ENCODE results near the gene SGPP2. TPM values are rescaled to one million over a fixed set of nuclear protein-coding genes. Genes with fewer than 3 reads are reported as not detected.

Gene SGPP2
- polyA plus RNA-seq, 3 donors = not detected

DNA sequence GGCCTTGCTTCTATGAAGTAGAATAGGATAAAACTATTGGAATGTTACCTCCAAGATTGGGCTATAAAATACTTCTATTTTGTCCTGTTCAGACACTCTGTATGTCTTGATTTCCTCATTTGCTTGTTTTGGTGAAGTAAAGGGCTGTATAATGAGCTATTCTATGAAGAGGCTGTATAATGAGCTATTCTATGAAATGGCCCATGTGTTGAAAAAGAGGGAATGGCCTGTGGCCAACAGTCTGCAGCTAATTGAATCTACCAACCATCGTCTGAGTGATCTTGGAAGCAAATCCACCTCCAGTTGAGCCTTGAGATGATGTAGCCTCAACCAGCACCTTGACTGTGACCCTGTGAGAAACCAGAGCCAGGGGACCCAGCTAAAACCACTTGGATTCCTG lies 3.8 kb upstream of the SGPP2 start:
- H3K27me3 Mint-ChIP-seq (ENCODE audit: low read depth in 3 of 3) = peaks cover 36 to 45% (median 40%) of the 10 kb centered on the region in 3 donors

DNA sequence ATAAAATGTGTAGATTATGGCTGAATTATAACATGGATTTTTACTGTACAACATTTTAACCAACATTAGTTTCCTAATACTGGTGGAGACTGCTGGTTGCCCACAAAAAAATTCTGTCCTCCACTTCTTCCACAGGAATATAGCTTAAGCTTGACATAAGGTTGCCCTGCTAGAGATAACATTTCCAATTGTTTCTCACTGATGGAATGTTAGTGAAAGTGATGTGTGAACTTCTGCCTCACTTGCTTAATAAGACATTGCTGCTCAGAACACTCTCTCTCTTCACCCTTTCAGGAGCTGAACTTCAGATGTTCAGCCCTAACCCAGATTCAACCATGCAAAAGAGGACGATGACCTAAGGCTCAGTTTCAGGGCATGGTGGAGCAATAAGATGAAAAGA lies 2.7 kb upstream of the SGPP2 start:
- H3K4me3 ChIP-seq (replicated peaks in 1 of 3; ENCODE audit: low read depth in 2 of 3, low read length in 3 of 3) = no peak overlapping the region
- intact Hi-C loops (cut with micrococcal nuclease) = loop anchor here in 1 of 2 donors (10.0 kb wide), 1 partner anchor 57 kb away; no protein-coding TSS in a partner anchor
- H3K27ac ChIP-seq (ENCODE audit: low read depth in 1 of 2, low read length in 2 of 2) = no peak overlapping the region
- H2AFZ ChIP-seq (ENCODE audit: insufficient read depth, low read depth, low read length, poor library complexity, severe bottlenecking) = no peak overlapping the region
- H3K9ac ChIP-seq (ENCODE audit: insufficient read depth, low read length, poor library complexity, severe bottlenecking) = no peak overlapping the region
- H3K9me3 Mint-ChIP-seq = peaks cover 0 to 24% (median 9%) of the 10 kb centered on the region in 7 donors
- no peaks in the 10 kb centered on the region for H4K20me1 ChIP-seq (ENCODE audit: insufficient read depth, low read length)
- H3K4me1 Mint-ChIP-seq = peaks cover 17% of the 10 kb centered on the region
- H3K27ac Mint-ChIP-seq = no peak overlapping the region
- peaks cover 0 to 13% of the 10 kb centered on the region in 2 donors for H3K9me3 ChIP-seq (replicated peaks in 1 of 2; ENCODE audit: control insufficient read depth in 1 of 2, insufficient read depth in 1 of 2, low read length in 2 of 2)
- peaks cover 5 to 14% of the 10 kb centered on the region in 2 donors for H3K36me3 Mint-ChIP-seq
- no peak overlapping the region for H3K4me2 ChIP-seq (replicated peaks; ENCODE audit: extremely low read depth, low read length, poor library complexity, severe bottlenecking)
- no CpG with 5 or more reads among the region's 1 CpG for WGBS (ENCODE audit: insufficient coverage)
- TF ChIP-seq, protein P1, sequence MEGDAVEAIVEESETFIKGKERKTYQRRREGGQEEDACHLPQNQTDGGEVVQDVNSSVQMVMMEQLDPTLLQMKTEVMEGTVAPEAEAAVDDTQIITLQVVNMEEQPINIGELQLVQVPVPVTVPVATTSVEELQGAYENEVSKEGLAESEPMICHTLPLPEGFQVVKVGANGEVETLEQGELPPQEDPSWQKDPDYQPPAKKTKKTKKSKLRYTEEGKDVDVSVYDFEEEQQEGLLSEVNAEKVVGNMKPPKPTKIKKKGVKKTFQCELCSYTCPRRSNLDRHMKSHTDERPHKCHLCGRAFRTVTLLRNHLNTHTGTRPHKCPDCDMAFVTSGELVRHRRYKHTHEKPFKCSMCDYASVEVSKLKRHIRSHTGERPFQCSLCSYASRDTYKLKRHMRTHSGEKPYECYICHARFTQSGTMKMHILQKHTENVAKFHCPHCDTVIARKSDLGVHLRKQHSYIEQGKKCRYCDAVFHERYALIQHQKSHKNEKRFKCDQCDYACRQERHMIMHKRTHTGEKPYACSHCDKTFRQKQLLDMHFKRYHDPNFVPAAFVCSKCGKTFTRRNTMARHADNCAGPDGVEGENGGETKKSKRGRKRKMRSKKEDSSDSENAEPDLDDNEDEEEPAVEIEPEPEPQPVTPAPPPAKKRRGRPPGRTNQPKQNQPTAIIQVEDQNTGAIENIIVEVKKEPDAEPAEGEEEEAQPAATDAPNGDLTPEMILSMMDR (IDR thresholded peaks at IDR 0.05) = no peak
- H3K79me2 ChIP-seq (ENCODE audit: insufficient read depth, low read length) = no peaks in the 10 kb centered on the region
- H3K27me3 Mint-ChIP-seq (ENCODE audit: low read depth in 3 of 3) = peaks cover 45 to 57% (median 52%) of the 10 kb centered on the region in 3 donors
- H3K36me3 ChIP-seq (replicated peaks in 1 of 2; ENCODE audit: control insufficient read depth in 1 of 2, insufficient read depth in 2 of 2, low read length in 2 of 2) = no peaks in the 10 kb centered on the region
- H3K4me3 Mint-ChIP-seq = peak overlapping the region in 1 of 2 donors; percentile 16
- peaks cover 45 to 49% of the 10 kb centered on the region in 2 donors for H3K27me3 ChIP-seq (ENCODE audit: control insufficient read depth in 2 of 2, insufficient read depth in 2 of 2, low read length in 2 of 2)
- H3K4me1 ChIP-seq (ENCODE audit: control insufficient read depth in 1 of 2, insufficient read depth in 2 of 2, low read length in 2 of 2) = peaks cover 10 to 18% of the 10 kb centered on the region in 2 donors
- peak in 1 of 3 donors; percentile 19 for DNase-seq

More for the DNA sequence above, 3.8 kb upstream of the SGPP2 start:
- peaks cover 9 to 18% of the 10 kb centered on the region in 2 donors for H3K4me1 ChIP-seq (ENCODE audit: control insufficient read depth in 1 of 2, insufficient read depth in 2 of 2, low read length in 2 of 2)
- DNase-seq = no peak
- peaks cover 5 to 12% of the 10 kb centered on the region in 2 donors for H3K36me3 Mint-ChIP-seq
- H3K27ac ChIP-seq (ENCODE audit: low read depth in 1 of 2, low read length in 2 of 2) = no peak overlapping the region
- intact Hi-C loops (cut with micrococcal nuclease) = loop anchor here in 1 of 2 donors (10.0 kb wide), 1 partner anchor 56 kb away; no protein-coding TSS in a partner anchor
- WGBS (ENCODE audit: insufficient coverage) = 100% methylated on average over 1 of the region's 1 CpG
- no peak overlapping the region for H3K4me3 ChIP-seq (replicated peaks in 1 of 3; ENCODE audit: low read depth in 2 of 3, low read length in 3 of 3)
- H3K4me3 Mint-ChIP-seq = no peak overlapping the region
- no peaks in the 10 kb centered on the region for H3K79me2 ChIP-seq (ENCODE audit: insufficient read depth, low read length)
- TF ChIP-seq, protein P1 (IDR thresholded peaks at IDR 0.05) = no peak
- peaks cover 7 to 29% (median 15%) of the 10 kb centered on the region in 7 donors for H3K9me3 Mint-ChIP-seq
- H3K4me2 ChIP-seq (replicated peaks; ENCODE audit: extremely low read depth, low read length, poor library complexity, severe bottlenecking) = no peak overlapping the region
- no peaks in the 10 kb centered on the region for H3K36me3 ChIP-seq (replicated peaks in 1 of 2; ENCODE audit: control insufficient read depth in 1 of 2, insufficient read depth in 2 of 2, low read length in 2 of 2)
- H3K27me3 ChIP-seq (ENCODE audit: control insufficient read depth in 2 of 2, insufficient read depth in 2 of 2, low read length in 2 of 2) = peaks cover 37 to 38% of the 10 kb centered on the region in 2 donors
- peaks cover 15% of the 10 kb centered on the region for H3K4me1 Mint-ChIP-seq
- no peak overlapping the region for H2AFZ ChIP-seq (ENCODE audit: insufficient read depth, low read depth, low read length, poor library complexity, severe bottlenecking)
- H4K20me1 ChIP-seq (ENCODE audit: insufficient read depth, low read length) = no peaks in the 10 kb centered on the region
- H3K9ac ChIP-seq (ENCODE audit: insufficient read depth, low read length, poor library complexity, severe bottlenecking) = no peak overlapping the region
- H3K9me3 ChIP-seq (replicated peaks in 1 of 2; ENCODE audit: control insufficient read depth in 1 of 2, insufficient read depth in 1 of 2, low read length in 2 of 2) = peaks cover 5 to 16% of the 10 kb centered on the region in 2 donors
- peak overlapping the region in 1 of 7 donors; percentile 5 for H3K27ac Mint-ChIP-seq
